Femur (tissue), 1 donor: ENCODE data around the gene SLC13A2.

ENCODE experiments used
- DNase-seq: peaks from one replicate; pipeline ENCODE4 v3.0.0-alpha.2; 2017

The SLC13A2 gene

GRCh38 chr17:28470914-28471366 lies 2.5 kb upstream of the SLC13A2 start:
- no peak for DNase-seq

- no peak for DNase-seq
These were observed 1.7 kb upstream of the SLC13A2 start for GRCh38 chr17:28471531-28472342.

GRCh38 chr17:28472871-28473497 lies 460 bp upstream of the SLC13A2 start:
- DNase-seq, result no peak

DNA sequence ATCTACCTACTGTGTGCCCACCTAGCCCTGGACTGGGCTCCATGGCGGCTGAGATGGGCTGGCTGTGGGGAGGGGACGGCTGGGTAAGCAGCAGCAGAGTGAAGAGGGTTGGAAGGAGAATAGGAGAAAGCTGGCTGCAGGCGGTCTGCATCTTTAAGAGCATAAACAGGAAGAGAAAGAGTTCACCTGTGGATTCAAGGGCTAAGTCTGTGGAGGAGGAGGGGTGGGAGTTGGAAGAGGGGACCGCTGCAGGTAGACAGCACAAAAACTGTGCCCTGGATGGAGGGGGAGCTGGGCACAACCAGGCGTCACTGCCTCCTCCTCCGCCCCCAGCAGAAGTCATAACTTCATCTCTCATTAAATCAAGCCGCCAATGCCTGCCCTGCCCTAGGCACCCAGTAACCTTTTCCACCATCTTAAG lies 677 bp downstream of the SLC13A2 start:
- no peak for DNase-seq

GRCh38 chr17:28475151-28475900 lies 1.9 kb downstream of the SLC13A2 start:
- DNase-seq, result no peak

DNA sequence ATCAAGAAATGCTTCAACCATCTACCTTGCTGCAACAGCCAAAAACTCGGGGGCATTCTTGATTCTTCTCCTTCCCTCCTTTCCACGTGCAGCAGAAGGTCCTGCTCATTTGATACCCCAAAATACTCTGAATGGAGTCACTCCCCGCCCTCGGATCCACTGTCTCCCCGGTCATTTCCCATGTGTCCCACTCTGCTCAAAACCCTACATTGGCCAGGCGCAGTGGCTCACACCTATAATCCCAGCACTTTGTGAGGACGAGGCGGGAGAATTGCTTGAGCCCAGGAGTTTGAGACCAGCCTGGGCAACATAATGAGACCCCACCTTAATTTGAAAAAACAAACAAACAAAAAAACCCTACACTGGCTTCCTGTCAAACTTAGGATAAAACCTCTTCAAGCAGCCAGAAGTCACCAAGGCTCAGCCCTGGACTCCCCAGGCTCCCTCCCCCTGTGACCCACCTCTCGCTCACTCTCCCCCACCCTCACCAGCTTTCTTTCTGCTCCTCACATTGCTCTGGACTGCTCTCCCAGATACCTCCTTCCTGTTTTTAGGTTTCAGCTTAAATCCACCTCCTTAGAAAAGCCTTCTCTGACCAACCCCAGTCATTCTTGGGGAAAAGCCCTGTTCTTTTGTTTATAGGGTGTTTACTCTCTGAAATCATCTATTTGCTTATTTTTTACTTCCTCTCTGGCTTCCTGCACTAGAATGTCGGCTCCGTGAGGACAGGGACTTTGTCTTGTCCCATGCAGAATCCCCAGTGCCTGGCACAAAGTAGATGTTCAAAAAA lies 2.8 kb downstream of the SLC13A2 start:
- DNase-seq, result no peak

DNA sequence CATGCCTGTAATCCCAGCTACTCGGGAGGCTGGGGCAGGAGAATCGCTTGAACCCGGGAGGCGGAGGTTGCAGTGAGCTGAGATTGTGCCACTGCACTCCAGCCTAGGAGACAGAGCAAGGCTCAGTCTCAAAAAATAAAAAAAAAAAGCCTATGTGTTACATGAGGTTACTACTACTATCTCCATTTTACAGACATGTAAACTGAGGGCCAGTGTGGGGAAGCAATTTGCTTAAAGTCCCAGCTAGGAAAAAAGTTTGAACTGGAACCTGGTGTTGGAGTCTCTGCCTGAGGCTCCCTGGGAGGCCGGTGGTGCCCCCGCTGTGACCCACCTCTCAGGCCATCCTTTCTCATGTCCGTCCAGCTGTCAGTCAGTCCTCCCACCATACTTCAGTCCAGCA lies 4.5 kb downstream of the SLC13A2 start:
- no peak for DNase-seq

- no peak for DNase-seq
These were observed 5.5 kb downstream of the SLC13A2 start for GRCh38 chr17:28478712-28479615.

DNA sequence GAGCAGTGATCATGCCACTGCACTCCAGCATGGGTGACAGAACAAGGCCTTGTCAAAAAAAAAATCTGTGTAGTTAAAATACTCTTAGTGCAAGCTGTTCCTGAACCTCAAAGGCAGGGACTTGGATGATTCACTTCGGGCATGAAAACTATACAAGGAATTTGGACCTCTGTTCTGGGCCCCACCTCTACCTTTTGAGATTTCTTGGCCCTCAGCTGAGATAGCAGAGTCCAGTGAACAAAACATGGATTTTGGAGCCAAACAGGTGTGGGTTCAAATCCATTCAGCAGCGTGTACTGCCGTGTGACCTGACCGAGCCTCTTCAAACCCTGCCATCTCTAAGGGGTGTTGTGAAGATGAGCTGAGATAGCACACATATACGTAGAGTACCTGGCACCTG lies 6.8 kb downstream of the SLC13A2 start:
- no peak for DNase-seq

GRCh38 chr17:28480799-28481571 lies 7.5 kb downstream of the SLC13A2 start:
- DNase-seq, result no peak

DNA sequence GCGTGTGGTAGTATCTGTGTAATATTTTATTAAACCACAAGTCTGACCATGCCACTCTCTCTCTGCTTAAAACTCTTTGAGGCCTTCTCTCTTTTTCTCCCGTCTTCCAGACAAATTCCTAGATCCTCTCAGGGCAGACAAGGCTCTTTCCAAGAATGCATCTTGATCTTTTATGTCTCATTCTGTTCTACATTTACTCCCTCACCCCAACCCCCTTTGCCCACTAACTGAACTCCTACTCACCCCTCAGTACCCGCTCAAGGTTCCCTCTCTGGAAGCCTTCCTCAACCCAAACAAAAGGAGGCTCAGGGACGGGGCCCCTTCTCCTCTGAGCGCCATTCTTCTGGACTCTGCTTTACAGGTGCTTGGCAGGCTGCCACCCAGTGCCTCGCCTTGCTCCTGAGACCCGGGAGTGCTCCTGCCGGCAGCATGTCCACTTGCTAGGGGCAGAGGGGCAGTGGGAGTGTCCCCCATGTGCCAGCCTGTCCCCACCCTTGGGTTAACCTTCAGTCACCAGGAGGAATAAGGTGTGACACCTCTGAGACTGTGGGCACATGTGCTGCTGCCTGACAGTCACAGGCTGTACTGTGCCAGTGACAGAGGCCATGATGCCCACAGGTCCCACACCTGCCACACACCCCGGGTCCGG lies 9.2 kb downstream of the SLC13A2 start:
- no peak for DNase-seq

- no peak for DNase-seq
These were observed 10.9 kb downstream of the SLC13A2 start for GRCh38 chr17:28484296-28484695.

DNA sequence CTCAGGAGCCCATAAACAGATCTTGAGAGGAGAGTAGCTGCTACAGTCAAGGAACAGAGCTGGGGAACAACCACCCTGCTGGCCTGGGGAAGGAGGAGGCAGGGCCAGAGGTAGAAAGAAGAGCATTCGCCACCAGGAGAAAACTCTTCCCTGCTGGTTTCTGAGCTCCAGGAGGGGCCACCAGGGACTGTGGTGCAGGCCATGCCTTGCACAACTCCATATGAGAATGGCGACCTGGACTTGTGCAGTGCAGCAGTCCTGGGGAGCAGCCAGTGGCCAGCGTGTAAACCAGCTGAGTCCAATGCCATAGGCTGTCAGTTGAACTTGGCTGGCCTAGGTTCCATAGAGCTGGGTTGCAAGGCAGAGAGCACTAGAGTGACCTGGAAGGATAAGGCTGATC lies 11.6 kb downstream of the SLC13A2 start:
- DNase-seq, result no peak

- DNase-seq, result no peak
These were observed 14.6 kb downstream of the SLC13A2 start for GRCh38 chr17:28487881-28488532.

DNA sequence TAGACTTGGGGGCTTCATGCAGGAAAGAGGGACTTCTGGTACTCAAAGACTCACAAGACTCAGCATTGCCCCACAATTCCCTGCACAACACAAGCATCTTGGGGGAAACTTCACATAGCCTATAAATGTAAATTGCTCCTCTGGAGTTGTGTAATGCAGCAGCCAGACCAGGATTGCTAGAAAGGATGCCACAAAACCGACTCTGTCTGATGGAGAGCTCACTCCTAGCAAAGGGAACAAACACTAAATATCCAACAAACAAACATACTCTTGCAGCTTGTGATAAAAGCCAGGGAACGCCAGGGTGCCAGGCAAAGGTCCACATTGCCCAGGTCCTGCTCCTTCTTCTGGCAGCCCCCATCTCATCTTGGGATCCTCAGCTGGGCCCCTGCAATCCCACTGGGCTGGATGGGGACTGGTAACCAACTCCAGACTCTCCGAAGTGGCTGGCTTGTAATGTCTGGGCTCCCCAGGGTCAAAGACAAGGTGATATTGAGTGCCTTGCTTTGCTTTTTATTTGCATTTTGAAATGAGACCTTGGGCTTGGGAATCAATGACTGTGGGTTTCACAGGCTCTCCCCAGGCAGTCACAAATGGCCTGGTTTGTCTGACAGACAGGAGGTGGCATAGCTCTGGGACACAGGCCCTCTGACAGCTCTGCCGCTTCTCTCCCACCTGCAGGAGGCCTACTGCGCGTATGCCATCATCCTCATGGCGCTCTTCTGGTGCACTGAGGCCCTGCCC lies 15.3 kb downstream of the SLC13A2 start:
- no peak for DNase-seq

- DNase-seq, result no peak
These were observed 17.8 kb downstream of the SLC13A2 start for GRCh38 chr17:28491286-28491685.

DNA sequence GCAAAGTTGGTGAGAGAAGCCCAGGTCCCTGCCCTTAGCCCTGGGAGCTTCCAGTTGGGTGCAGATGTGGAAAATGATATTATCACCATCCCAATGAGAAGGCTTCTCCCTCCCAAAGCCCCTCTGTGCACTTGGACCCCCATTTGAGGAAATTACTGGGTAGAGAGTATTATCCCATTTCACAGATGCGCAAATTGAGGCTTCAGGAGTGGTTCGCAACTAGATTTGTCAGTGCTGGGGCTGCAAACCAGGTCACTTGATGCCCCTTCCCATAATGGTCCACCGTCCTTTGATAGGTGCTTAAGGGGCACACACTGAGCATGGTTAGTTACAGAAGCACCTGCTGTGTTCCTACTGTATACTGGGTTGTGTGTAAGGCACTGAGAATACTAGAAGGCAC lies 18.4 kb downstream of the SLC13A2 start:
- DNase-seq, result no peak

GRCh38 chr17:28492352-28493310 lies 19.2 kb downstream of the SLC13A2 start:
- no peak for DNase-seq
